Measurements from ENCODE around the gene CFAP57. TPM values are rescaled to one million over a fixed set of nuclear protein-coding genes. Genes with fewer than 3 reads are reported as not detected.

Gene CFAP57
- total RNA-seq, 4 donors from 2014 or later, result 0.40 to 5.6 (median 1.8) TPM

GRCh38 chr1:43300378-43301094 is 128.4 kb downstream of the CFAP57 start, which contains the start of gene TIE1:
Gene TIE1 (plus strand): TSS chr1:43300982. CDS start chr1:43301072, 90 bp downstream.
- intact Hi-C loops (cut with DNase I; ENCODE audit: low total_unique reads), result no loop called here
- Histone ChIP-seq H3K27me3 (no peaks in the 10 kb centered on the region), H3K9me3 (no peaks in the 10 kb centered on the region), H3K4me1 (no peaks in the 10 kb centered on the region), H3K4me3 (peak within 1 kb of the TSS in 1 of 2 donors; percentile 1), H3K27ac (peak within 1 kb of the TSS; percentile 63 to 76), H3K36me3 (no peaks in the 10 kb centered on the region)
- DNase-seq, result peak in 1 of 2 donors; percentile 49
- TF ChIP-seq, protein P1, sequence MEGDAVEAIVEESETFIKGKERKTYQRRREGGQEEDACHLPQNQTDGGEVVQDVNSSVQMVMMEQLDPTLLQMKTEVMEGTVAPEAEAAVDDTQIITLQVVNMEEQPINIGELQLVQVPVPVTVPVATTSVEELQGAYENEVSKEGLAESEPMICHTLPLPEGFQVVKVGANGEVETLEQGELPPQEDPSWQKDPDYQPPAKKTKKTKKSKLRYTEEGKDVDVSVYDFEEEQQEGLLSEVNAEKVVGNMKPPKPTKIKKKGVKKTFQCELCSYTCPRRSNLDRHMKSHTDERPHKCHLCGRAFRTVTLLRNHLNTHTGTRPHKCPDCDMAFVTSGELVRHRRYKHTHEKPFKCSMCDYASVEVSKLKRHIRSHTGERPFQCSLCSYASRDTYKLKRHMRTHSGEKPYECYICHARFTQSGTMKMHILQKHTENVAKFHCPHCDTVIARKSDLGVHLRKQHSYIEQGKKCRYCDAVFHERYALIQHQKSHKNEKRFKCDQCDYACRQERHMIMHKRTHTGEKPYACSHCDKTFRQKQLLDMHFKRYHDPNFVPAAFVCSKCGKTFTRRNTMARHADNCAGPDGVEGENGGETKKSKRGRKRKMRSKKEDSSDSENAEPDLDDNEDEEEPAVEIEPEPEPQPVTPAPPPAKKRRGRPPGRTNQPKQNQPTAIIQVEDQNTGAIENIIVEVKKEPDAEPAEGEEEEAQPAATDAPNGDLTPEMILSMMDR (IDR thresholded peaks at IDR 0.05), result no peak
- peak in 1 of 2 donors; percentile 41 for TF ChIP-seq POLR2A (IDR thresholded peaks at IDR 0.05)

DNA sequence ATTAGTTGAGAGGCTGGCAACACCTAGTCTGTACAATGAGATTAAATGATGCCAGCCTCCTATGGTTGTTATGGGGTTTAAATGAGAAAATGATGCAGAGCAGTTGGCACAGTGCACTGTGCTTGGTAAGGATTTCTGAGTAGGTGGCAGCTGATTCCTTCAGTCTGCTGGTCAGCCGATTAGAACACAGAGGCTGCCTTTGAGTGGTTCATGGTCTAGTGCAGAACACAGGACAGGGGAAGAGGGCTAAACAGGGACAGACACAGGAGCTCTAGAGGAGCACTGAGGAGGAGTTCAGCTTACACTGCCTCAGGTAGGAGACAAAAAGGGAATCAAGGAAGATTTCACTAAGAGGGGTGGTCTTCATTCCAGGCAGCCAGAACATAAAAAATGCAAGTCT is 130.1 kb downstream of the CFAP57 start:
- Histone ChIP-seq H3K9me3 (no peaks in the 10 kb centered on the region), H3K4me1 (no peaks in the 10 kb centered on the region), H3K4me3 (peak overlapping the region in 1 of 2 donors; percentile 14), H3K36me3 (no peaks in the 10 kb centered on the region), H3K27me3 (no peaks in the 10 kb centered on the region), H3K27ac (peak overlapping the region in 1 of 2 donors; percentile 76)
- no peak for DNase-seq
- intact Hi-C loops (cut with DNase I; ENCODE audit: low total_unique reads), result no loop called here
- TF ChIP-seq POLR2A (IDR thresholded peaks at IDR 0.05), result no peak

DNA sequence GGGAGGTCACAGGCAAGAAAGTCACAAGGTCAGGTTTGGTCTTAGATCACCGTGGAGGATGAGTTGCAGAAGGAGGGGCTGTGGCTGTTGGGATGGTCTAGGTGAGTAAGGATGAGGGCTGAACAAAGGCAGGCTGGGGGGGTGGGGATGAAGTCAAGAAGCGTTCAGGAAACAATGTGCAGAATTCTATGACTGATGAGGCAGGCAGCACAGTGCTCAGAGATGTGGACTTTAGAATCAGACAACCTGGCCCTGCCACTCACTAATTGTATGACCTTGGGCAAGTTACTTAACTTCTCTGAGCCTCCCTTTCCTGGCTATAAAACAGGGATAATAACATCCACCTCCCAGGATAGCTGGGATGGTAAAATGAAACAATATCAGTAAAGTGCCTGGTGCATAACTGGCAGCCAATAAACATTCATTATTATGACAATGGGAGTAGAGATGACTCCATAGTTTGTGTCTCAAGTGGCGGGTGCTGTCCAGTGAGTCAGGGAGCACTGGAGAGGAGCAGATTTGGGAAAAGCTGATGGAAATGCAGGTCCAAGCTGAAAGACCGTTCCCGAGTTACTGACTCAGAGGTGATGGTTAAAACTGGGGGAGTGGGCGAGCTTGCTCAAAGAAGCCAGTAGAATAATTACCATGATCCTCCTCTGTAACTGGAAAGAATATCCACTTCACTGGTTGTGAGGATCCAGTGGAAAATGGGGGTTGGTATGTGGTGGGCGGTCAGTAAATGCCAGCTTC is 130.8 kb downstream of the CFAP57 start:
- Histone ChIP-seq H3K9me3 (no peaks in the 10 kb centered on the region), H3K27me3 (no peaks in the 10 kb centered on the region), H3K27ac (peak overlapping the region in 1 of 2 donors; percentile 76), H3K4me3 (peak overlapping the region in 1 of 2 donors; percentile 14), H3K36me3 (no peaks in the 10 kb centered on the region), H3K4me1 (no peaks in the 10 kb centered on the region)
- intact Hi-C loops (cut with DNase I; ENCODE audit: low total_unique reads), result no loop called here
- no peak for TF ChIP-seq POLR2A (IDR thresholded peaks at IDR 0.05)
- TF ChIP-seq, protein P1 (IDR thresholded peaks at IDR 0.05), result no peak
- DNase-seq, result no peak

GRCh38 chr1:43303471-43304313 is 131.6 kb downstream of the CFAP57 start:
- intact Hi-C loops (cut with DNase I; ENCODE audit: low total_unique reads), result no loop called here
- no peaks in the 10 kb centered on the region for H3K36me3 ChIP-seq
- no peaks in the 10 kb centered on the region for H3K27me3 ChIP-seq
- TF ChIP-seq, protein P1 (IDR thresholded peaks at IDR 0.05), result no peak
- no peak for TF ChIP-seq POLR2A (IDR thresholded peaks at IDR 0.05)
- no peaks in the 10 kb centered on the region for H3K9me3 ChIP-seq
- no peak overlapping the region for H3K4me3 ChIP-seq
- peak overlapping the region in 1 of 2 donors; percentile 76 for H3K27ac ChIP-seq
- DNase-seq, result no peak
- no peaks in the 10 kb centered on the region for H3K4me1 ChIP-seq

Small RNA genes within 50 kb of the gene (microRNA-seq; reads per million reads assigned to microRNA genes)
- not detected for gene MIR6733 (ENCODE audit: borderline microRNAs expressed, borderline replicate concordance)

Small RNA genes within 50 kb of the gene (small RNA-seq; reads per million reads assigned to genes)
- not detected for gene RNA5SP46

Other genes starting within 250 kb of the CFAP57 start
- 10 to 100 TPM in 3 of 4 donors, 1 to 10 TPM in 1; 4.6 to 76.2 (median 28.2) TPM for gene SLC2A1, start 213.5 kb upstream of the CFAP57 start, total RNA-seq
- 10 to 100 TPM; 15.4 to 42.4 (median 29.6) TPM for gene EBNA1BP2, start within 50 bp of the CFAP57 start, total RNA-seq
- gene TMEM125, start 97.7 kb downstream of the CFAP57 start, total RNA-seq, result 1 to 10 TPM in 1 of 4 donors, under 1 TPM in 1, not detected in 2; 0.55 to 3.6 TPM
- gene C1orf210, start 113.3 kb downstream of the CFAP57 start, total RNA-seq, result under 1 TPM in 1 of 4 donors, not detected in 3; 0.62 TPM
- gene TIE1, start 128.7 kb downstream of the CFAP57 start, total RNA-seq, result 10 to 100 TPM; 47.4 to 80.7 (median 67.9) TPM
- gene MPL, start 165.5 kb downstream of the CFAP57 start, total RNA-seq, result 1 to 10 TPM in 1 of 4 donors, not detected in 3; 1.3 TPM
- gene CDC20, start 186.7 kb downstream of the CFAP57 start, total RNA-seq, result 10 to 100 TPM in 1 of 4 donors, 1 to 10 TPM in 1, not detected in 2; 1.3 to 20.3 TPM
- 10 to 100 TPM in 3 of 4 donors, 1 to 10 TPM in 1; 7.9 to 62.8 (median 34.9) TPM for gene ELOVL1, start 195.7 kb downstream of the CFAP57 start, total RNA-seq
- gene MED8, start 217.5 kb downstream of the CFAP57 start, total RNA-seq, result 10 to 100 TPM; 19.4 to 33.9 (median 28.5) TPM
- 100 to 1,000 TPM in 1 of 4 donors, 10 to 100 TPM in 3; 15.6 to 128 (median 31.0) TPM for gene SZT2, start 217.6 kb downstream of the CFAP57 start, total RNA-seq

All from uterus (tissue), 4 donors.